Activated CD8-positive, alpha-beta memory T cell treated with anti-CD3 and anti-CD28 coated beads for 4 hours (primary cell): ENCODE results near the gene MPDZ.

Source experiments
- DNase-seq, 2 donors: peaks; one replicate each; pipeline ENCODE4 v3.0.0-alpha.2; 2020; ENCODE audit warnings: low read depth in 2 of 2

MPDZ gene

DNA sequence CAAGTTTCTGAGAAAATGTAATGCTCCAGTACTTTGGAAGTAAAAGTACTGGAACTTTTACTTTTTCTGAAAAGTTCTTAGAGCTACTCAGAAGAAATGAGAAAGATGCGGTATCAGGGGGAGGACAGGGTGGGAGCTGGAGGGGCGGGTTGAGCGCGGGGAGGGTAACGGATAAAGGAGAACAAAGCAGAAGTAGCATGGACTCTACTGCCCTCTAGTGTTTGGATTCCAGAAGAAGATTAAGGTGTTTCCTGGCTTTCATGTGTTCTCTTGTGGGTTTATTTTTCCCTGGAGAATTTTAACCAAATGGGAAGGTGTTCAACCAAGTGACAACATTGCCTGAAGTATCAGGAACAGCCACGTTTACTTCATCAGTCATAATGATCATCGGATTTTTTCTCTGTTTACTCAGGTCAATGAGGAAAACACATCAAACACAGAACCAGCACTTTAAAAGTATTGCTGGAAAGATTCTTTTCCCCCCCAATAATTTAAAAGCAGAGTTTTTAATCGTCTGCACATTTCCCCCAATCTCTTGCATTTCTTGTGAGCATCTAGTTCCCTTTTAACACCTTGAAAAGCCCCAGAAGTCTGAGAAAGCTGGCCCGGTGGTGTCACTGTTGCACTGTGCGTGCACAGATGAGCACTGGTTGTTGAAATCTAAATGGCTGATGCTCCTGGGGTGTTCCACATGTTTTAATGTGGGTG is 190.6 kb downstream of the MPDZ start:
- DNase-seq, result no peak

DNA sequence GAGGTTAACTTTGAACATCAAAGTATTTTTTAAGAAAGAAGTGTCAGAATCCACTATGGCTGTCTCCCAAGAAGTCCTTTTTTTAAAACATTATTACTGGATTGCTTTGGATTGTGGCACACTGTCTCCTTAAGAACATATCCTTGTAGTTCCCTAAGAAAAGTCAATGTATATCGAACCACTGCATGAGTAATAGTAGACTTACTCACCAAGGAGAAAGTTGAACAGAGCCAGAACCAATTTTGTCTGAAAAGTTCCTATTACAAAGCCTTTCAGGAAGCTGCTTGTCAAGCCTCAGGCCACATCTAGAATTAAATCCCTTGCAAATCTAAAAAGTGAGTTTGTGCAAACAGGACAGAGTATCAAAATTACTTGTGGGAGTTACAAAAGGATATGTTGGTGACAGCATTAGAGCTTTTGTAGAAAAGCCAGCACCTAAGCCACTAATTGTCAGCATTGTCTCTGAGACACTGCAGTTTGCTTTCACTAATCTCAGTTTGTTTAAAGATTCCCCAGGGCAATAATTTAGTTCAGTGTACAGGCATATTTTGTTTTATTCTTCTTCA is 195.4 kb downstream of the MPDZ start:
- no peak for DNase-seq

DNA sequence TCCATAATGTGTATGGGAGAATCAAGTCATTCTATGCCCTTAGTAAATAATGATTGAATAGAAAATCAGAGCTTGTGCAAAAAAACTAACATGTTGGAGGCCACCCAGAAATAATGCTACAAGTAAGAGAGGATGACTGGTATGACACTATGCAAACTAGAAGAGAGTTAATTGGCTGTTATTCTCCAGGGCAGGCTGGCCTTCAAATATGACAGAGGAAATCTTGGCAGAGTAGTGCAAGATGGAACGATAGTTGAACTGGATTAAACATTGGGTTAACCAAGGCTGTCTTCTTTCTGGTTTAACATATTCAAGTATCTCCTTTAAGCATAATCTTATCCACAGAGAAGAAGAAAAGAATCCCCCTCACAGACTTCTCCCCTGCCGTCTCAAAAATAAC is 196.1 kb downstream of the MPDZ start:
- no peak for DNase-seq

DNA sequence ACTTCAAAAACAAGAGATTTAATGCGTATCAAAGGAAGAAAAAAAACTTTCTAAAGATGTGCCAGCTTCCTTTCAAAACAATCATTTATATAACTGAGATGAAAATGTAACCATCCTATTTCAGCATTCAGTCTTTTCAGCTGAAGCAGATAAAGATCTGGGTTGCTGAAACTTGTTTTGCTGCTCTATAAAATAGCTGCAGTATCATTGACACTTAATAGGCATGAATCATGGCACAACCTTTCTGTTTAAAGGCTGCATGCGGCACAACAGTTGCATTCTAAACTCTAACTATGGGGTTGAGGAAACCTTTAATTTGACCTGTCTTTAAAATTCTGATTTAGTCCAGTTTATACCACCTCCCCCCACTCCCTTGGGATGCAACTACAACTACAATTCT is 196.7 kb downstream of the MPDZ start:
- DNase-seq, result no peak

DNA sequence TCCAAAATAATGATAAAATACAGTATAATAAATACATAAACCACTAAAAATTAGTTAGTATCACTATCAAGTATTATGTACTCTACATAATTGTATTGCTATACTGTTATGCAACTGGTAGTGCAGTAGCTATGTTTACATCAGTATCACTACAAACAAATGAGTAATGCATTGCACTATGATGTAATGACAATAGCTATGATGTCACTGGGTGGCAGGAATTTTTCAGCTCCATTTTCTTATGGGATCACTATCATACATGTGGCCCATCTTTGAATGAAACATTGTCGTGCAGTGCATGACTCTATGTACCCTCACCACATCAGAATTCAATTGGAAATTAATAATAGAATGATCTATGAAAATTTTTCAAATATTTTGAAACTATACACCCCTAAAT is 201.3 kb downstream of the MPDZ start:
- DNase-seq, result no peak

DNA sequence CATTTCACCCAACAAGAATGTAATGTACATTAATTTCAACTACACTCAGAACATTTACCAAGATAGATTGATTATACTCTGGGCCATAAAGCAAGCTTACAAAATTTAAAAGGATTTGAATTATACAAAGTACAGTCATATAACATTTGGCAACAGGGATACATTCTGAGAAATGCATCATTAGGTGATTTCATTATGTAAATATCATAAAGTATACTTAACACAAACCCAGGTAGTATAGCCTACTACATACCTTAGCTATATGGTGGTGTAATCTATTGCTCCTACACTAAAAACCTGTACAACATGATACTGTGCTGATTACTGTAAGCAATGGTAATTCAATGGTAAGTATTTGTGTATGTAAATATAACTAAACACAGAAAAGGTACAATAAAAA is 202.9 kb downstream of the MPDZ start:
- DNase-seq, result no peak

DNA sequence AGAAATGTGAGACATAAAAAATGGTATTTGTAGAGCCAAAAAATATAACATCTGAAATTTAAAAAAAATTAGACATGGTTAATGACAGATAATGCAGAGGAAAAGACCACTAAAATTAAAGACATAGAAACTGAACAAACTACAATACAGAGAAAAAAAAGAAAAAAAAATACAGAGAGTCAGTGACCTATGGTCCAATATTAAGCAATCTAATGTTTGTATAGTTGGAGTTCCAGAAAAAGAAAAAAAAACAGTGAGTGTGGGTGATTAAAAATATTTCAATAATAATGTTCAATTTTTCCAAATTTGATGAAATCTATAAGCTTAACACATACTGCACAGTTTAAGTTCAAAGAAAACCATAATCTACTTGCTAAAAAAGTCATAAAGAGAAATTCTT is 207.6 kb downstream of the MPDZ start:
- DNase-seq, result no peak

DNA sequence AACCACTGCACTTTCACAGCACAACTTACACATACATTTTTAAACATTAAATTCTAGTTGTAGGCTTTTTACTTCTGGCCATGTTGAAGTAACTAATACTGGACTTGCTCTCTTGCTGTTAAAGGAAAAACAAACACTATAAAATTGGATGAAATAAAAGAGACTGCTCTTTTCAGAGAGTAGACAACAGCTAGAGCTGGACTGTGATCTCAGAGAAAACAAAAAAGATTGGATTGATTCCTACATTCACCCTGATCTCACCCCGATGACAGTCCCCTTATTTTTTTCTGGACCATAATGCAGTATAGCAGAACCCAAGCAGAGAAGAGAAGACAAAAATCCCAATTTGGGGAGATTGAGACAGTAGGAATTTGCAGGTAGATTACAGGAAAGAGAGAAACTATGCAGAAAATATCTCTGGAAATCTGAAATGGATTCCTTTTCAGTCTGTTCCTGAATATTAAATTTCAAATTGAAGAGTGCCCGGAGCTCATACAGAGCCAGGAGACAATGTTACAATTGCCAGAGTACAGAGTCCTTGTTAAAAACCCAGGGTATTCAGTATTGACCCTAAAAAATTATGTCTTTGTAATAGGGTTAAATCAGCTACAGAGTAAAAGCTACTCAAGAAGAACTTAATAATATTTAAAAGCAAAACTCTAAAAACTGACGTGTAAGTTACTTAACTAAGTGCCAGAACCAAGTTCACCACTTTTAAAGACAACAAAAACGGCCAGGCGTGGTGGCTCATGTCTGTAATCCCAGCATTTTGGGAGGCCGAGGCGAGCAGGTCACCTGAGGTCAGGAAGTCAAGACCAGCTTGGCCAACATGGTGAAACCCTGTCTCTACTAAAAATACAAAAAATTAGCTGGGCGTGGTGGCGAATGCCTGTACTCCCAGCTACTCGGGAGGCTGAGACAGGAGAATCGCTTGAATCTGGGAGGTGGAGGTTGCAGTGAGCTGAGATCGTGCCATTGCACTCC is 208.6 kb downstream of the MPDZ start:
- no peak for DNase-seq

DNA sequence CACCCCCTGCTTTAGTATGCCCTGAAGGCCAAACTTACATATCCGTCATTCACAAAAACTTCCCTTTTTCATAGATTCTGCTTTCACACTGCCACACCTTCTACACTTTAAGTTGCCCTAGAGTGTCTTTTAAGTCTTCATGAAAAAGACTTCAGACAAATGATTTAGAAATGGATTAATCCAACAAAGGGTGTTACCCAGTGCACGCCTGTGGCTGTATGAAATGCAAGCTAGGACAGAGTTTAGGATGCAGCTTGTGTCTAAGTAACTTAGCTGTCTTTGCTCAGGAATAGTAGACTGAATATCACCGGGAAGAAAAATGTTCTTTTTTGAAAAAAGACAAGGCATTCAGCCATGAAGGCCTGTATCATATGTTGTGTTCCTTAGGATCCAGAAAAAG is 210.0 kb downstream of the MPDZ start:
- no peak for DNase-seq

DNA sequence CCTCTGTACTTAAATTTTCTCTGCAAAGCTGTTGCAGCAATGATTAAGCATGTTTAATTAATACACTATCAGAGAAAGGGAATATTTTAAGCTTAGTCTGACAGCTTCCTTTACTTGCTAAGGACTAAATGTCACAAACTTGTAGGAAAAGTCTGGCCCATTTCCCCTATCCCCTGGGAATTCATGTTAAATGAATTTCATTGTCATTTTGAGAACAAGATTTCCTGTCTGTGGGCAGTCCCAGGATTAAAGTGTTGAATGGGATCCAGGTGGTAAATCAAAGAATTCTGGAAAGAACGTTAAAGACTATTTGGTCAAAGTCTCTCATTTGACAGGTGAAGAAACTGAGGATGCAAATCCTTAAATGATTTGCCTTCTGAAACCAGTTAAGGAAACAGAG is 214.8 kb downstream of the MPDZ start:
- DNase-seq, result no peak

DNA sequence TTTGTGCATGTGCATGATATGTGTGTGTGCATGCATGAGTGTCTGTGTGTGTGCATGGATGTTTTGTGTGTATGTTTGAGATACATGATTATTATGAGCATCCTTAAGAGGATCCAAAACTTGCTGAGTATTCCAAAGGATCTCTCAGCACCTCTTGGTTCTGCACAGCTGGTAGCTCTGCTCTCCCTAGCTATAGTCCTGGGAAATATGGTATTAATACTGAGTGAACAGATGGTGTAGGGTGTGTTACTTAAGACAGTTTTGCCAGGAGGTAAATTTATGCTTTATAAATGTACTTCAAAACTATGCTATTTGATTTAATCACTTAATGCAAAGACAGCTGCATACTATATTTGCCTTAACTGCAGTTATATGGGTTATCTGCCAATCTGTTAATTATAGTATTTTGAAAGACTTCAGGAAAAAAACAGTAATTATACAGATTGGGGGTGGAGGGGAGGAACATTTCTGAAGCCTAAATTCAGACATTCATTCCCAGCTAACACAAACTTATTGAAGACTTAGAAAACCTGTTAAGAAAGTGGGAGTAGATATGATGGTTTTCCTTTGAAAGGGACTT is 215.5 kb downstream of the MPDZ start:
- no peak for DNase-seq

DNA sequence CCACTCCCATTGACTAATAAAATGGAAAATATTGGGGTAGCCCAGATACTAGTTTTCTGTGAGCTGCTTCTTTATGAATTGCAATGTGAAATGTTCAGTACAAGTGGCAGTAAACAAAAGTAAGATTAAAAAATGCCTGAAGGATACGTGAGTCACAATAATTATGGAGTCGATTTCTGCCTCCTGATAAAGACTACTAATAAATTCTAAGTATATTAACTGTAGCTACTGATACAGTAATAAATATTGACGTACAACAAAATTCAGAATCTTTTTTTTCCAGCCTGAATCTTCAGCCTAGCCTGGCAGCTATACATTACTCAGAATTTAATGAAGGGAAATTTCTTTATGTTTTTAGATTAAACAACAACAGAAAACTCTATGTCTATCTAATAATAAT is 218.1 kb downstream of the MPDZ start:
- no peak for DNase-seq
